CD4-positive, alpha-beta T cell treated with Interferon alpha-2 for 1 hour (primary cell): ENCODE measurements around the gene ARL6IP1.

Experiments
- DNase-seq, 2 donors: peaks; one replicate each; pipeline ENCODE4 v3.0.0-alpha.2; 2020 to 2022

ARL6IP1 gene

GRCh38 chr16:18801145-18801972 is at the start of gene ARL6IP1:
Gene ARL6IP1 (minus strand): TSS chr16:18801549. CDS start chr16:18801466, 83 bp downstream.
- DNase-seq, result peak; percentile 99

DNA sequence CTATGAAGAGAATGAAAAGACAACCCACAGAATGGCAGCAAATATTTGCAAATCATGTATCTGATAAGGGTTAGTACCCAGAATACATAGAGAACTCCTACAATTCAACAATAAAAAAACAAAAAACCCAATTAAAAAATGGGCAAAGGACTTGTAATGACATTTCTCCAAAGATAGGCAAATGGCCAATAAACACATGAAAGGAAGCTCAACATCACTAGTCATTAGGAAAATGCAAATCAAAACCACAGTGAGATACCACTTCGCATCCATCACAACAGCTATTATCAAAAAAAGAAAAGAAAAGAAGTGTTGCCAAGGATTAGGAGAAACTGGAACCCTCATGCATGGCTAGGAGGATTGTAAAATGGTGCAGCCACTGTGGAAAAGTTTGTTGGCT is 45.1 kb upstream of the ARL6IP1 start:
- no peak for DNase-seq

DNA sequence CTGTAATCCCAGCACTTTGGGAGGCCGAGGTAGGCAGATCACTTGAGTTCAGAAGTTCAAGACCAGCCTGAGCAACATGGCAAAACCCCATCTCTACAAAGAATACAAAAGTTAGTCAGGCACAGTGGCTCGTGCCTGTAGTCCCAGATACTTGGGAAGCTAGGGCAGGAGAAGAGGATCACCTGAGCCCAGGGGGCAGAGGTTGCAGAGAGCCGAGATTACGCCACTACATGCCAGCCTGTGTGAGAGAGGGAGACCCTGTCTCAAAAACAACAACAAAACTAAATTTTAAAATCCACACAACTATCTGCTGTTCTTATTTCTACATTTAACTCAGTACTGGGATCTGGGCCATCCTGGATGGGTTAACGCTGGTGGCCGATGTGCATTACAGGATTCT is 41.2 kb upstream of the ARL6IP1 start:
- no peak for DNase-seq

DNA sequence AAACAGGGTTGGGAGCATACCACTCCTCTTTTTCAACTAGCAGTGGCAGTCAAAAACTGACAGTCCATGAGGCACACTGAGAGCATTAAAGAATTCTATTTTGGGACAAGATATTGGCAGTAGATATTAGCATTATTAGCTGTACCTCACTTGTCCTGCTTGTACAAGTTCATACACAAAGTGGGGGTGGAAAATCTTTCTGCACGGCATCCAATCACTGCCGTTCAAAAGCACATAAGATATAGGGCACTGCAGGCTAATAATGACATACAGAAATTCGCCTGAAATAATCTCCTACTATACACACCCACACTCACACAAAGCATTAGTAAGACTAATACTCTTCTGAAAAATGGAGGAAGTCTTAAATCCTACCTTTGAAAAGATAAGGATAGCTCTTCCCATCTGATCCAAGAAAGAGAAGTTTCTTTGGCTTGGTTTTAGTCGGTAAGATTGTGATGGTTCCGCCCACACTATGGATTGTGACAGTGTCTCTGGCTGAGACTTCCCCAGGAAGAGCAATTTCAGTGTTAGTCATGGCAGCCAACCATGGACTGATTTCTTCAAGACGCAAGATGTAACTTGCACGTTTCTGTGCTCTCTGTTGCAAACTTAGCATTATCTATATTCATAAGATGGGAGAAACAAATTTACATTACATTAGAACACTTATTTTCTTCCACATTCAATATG is 40.6 kb upstream of the ARL6IP1 start:
- DNase-seq, result no peak

DNA sequence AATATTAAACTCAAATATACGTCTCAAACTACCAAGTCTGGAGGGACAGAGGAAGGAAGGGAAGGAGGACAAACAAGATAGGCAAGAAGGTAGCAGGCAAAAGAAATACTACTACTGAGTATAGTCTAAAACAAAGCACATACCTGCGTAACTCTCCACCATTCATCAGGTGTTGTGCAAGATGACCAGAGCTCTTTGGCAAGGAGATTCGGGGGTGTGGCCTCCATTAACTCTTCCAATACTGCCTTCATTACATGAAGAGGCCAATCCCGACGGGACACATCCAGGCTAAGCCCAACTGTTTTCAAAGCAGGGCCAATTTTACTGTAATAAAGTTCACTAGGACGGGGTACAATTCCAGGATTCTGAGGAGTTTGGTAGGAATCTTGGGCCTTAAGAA is 38.2 kb upstream of the ARL6IP1 start:
- DNase-seq, result no peak

- no peak for DNase-seq
Observed at GRCh38 chr16:18836702-18837101, 35.4 kb upstream of the ARL6IP1 start.

GRCh38 chr16:18834864-18835263 is 33.5 kb upstream of the ARL6IP1 start:
- DNase-seq, result no peak

GRCh38 chr16:18833707-18834505 is 32.6 kb upstream of the ARL6IP1 start:
- DNase-seq, result no peak

GRCh38 chr16:18832613-18833012 is 31.3 kb upstream of the ARL6IP1 start:
- no peak for DNase-seq

- no peak for DNase-seq
Observed at GRCh38 chr16:18832006-18832405, 30.7 kb upstream of the ARL6IP1 start.

DNA sequence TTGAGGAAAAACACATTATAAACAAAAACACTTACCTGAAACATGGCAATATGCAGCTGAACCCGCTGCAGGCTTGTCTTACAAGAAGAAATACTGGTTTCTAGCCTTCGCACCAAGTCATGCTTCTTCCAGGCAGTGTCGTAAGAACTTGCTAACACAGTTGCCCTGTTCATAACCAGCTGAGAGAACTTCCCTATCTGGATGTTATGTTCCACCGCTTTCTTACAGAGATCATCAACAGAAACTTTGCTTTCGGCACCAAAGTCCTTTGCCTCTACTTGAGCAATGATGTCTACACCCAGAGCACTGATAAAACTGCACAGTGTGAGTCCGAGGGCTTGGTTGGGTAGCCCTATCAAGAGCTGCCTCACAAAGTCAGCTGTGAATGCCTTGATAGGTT is 27.9 kb upstream of the ARL6IP1 start:
- DNase-seq, result no peak

GRCh38 chr16:18827890-18828289 is 26.5 kb upstream of the ARL6IP1 start:
- DNase-seq, result no peak

GRCh38 chr16:18816286-18816685 is 14.9 kb upstream of the ARL6IP1 start:
- no peak for DNase-seq

GRCh38 chr16:18811925-18812324 is 10.6 kb upstream of the ARL6IP1 start:
- DNase-seq, result no peak

- DNase-seq, result no peak
Observed at GRCh38 chr16:18809165-18809564, 7.8 kb upstream of the ARL6IP1 start.

GRCh38 chr16:18805257-18805773 is 4.0 kb upstream of the ARL6IP1 start:
- DNase-seq, result no peak

GRCh38 chr16:18804540-18804939 is 3.2 kb upstream of the ARL6IP1 start:
- no peak for DNase-seq

DNA sequence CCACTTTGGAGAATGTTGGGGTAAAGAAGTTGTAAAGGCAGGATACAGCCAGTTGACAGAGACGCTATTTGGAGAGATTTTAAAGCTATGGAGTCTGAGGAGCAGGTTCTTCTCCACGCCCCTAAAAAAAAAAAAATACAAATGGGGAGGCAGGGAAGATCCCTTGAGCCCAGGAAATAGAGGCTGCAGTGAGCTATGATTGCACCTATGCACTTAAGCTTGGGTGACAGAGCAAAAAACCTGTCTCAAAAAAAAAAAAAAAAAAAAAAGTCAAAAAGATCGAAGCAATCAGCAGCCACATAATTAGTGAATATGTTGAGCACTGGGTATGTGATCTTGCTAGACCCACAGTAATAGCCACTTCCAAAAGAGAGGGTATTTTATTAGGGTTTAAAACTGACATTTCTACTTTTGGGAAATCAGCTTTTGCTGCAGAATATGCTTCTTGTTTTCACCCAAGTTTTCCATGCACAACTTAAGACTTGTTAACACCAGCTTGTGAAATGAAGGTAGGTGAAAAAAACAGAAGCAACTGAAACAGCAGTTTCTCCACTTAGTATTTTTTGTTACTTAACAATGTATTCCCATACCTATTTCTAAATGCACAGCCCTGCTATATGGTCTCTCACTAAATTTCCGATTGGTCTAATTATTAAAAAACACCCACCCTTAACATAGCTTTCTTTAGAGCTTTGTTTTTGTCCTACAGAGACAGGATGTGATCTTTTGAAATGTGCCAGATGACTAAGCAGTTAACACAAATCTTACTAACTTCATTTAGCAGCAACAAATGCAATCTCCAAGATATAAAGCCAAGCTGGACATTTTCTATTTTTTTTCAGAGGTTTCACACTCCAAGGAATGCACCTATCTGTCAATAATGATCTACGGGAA is 2.5 kb upstream of the ARL6IP1 start:
- DNase-seq, result no peak

- DNase-seq, result no peak
Observed at GRCh38 chr16:18802767-18803343, 1.5 kb upstream of the ARL6IP1 start.

- no peak for DNase-seq
Observed at GRCh38 chr16:18800775-18801144, 589 bp downstream of the ARL6IP1 start.

- no peak for DNase-seq
Observed at GRCh38 chr16:18800293-18800692, 1.1 kb downstream of the ARL6IP1 start.

- DNase-seq, result no peak
Observed at GRCh38 chr16:18799500-18799899, 1.8 kb downstream of the ARL6IP1 start.
